KMS-11 (cell line): ENCODE results near the gene GNG3.

Source experiments
- H2AFZ ChIP-seq: fragments of 200-600 bp; sonication (generic); 2 replicates; pipeline ENCODE4 v1.6.1; 2016; ENCODE audit warnings: antibody characterized with exemption, mixed run types, low read depth
- H3K27ac ChIP-seq: fragments of 200-600 bp; sonication (generic); 2 replicates; pipeline ENCODE4 v1.6.1; 2016; ENCODE audit warnings: mild to moderate bottlenecking, mixed run types
- H3K27me3 ChIP-seq: fragments of 200-600 bp; sonication (generic); 2 replicates; pipeline ENCODE4 v1.6.1; 2017; ENCODE audit warnings: mild to moderate bottlenecking, low read depth, mixed run types, moderate library complexity; ENCODE audit not compliant: insufficient read depth
- H3K36me3 ChIP-seq: fragments of 200-600 bp; sonication (generic); 2 replicates; pipeline ENCODE4 v1.6.1; 2017; ENCODE audit warnings: mild to moderate bottlenecking, mixed run types; ENCODE audit not compliant: insufficient read depth
- H3K4me1 ChIP-seq: fragments of 200-600 bp; sonication (generic); 2 replicates; pipeline ENCODE4 v1.6.1; 2016; ENCODE audit warnings: mild to moderate bottlenecking, low read depth, mixed run types; ENCODE audit not compliant: poor library complexity, severe bottlenecking
- H3K4me2 ChIP-seq: fragments of 200-600 bp; sonication (generic); 2 replicates; pipeline ENCODE4 v1.7.0; 2016; ENCODE audit warnings: mild to moderate bottlenecking, mixed run types
- H3K4me3 ChIP-seq: fragments of 200-600 bp; sonication (generic); IDR thresholded peaks from 2 replicates; pipeline ENCODE4 v1.6.1; 2017; ENCODE audit warnings: low read depth, low read length, mixed read lengths; ENCODE audit not compliant: insufficient read depth
- H3K79me2 ChIP-seq: fragments of 200-600 bp; sonication (generic); 2 replicates; pipeline ENCODE4 v1.6.1; 2016; ENCODE audit warnings: low read depth, mixed run types; ENCODE audit not compliant: insufficient read depth
- H3K9ac ChIP-seq: fragments of 200-600 bp; sonication (generic); 2 replicates; pipeline ENCODE4 v1.6.1; 2016; ENCODE audit warnings: mild to moderate bottlenecking, mixed run types
- H4K20me1 ChIP-seq: fragments of 200-600 bp; sonication (generic); 2 replicates; pipeline ENCODE4 v1.6.1; 2016; ENCODE audit warnings: mild to moderate bottlenecking, mixed run types; ENCODE audit not compliant: insufficient read depth
- CTCF ChIP-seq: fragments of 200-600 bp; sonication (generic); conservative IDR thresholded peaks from 2 replicates; pipeline ENCODE4 v1.6.1; 2017; ENCODE audit warnings: low read depth, mild to moderate bottlenecking, antibody characterized with exemption, low read length, moderate library complexity, mixed read lengths

GNG3 gene

GRCh38 chr11:62666259-62666926 lies 41.1 kb upstream of the GNG3 start:
- no peaks in the 10 kb centered on the region for H3K27me3 ChIP-seq
- no peaks in the 10 kb centered on the region for H3K36me3 ChIP-seq
- H2AFZ ChIP-seq: no peak overlapping the region
- H3K79me2 ChIP-seq: peaks cover under 1% of the 10 kb centered on the region; the same call in 1 of the 2 replicates
- peaks cover 13% of the 10 kb centered on the region for H3K4me1 ChIP-seq
- H3K4me2 ChIP-seq: no peak overlapping the region
- no peak for TF ChIP-seq CTCF
- no peak overlapping the region for H3K4me3 ChIP-seq
- no peak overlapping the region for H3K27ac ChIP-seq
- H4K20me1 ChIP-seq: no peaks in the 10 kb centered on the region
- H3K9ac ChIP-seq: no peak overlapping the region

- Histone ChIP-seq H3K27ac (no peak overlapping the region), H3K36me3 (no peaks in the 10 kb centered on the region), H3K4me2 (no peak overlapping the region), H3K27me3 (no peaks in the 10 kb centered on the region), H3K4me1 (peaks cover 13% of the 10 kb centered on the region), H3K4me3 (no peak overlapping the region), H3K9ac (no peak overlapping the region), H4K20me1 (no peaks in the 10 kb centered on the region), H3K79me2 (peaks cover 5% of the 10 kb centered on the region; the same call in 1 of the 2 replicates), H2AFZ (no peak overlapping the region)
- no peak for TF ChIP-seq CTCF
Observed at GRCh38 chr11:62667460-62667859, 40.0 kb upstream of the GNG3 start.

- Histone ChIP-seq H3K4me1 (peaks cover 14% of the 10 kb centered on the region), H3K36me3 (no peaks in the 10 kb centered on the region), H3K27ac (no peak overlapping the region), H3K4me3 (no peak overlapping the region), H2AFZ (no peak overlapping the region), H4K20me1 (no peaks in the 10 kb centered on the region), H3K79me2 (peaks cover 10% of the 10 kb centered on the region; the same call in 1 of the 2 replicates), H3K9ac (no peak overlapping the region), H3K27me3 (no peaks in the 10 kb centered on the region), H3K4me2 (no peak overlapping the region)
- TF ChIP-seq CTCF: no peak
Observed at GRCh38 chr11:62669420-62670161, 37.9 kb upstream of the GNG3 start.

GRCh38 chr11:62671236-62671607 lies 36.3 kb upstream of the GNG3 start:
- TF ChIP-seq CTCF: no peak
- Histone ChIP-seq H3K4me1 (peaks cover 9% of the 10 kb centered on the region), H3K4me3 (no peak overlapping the region), H3K79me2 (peaks cover 10% of the 10 kb centered on the region; the same call in 1 of the 2 replicates), H3K9ac (peak overlapping the region; percentile 62), H4K20me1 (no peaks in the 10 kb centered on the region), H3K27ac (peak overlapping the region; percentile 61), H3K36me3 (no peaks in the 10 kb centered on the region), H2AFZ (peak overlapping the region; percentile 56), H3K4me2 (peak overlapping the region; percentile 80), H3K27me3 (no peaks in the 10 kb centered on the region)
